SH-SY5Y (cell line): ENCODE results near the gene TEAD1.
A peak's percentile ranks its signal among the peaks of the same experiment; 100 is the strongest.

ENCODE experiments used
- GATA2 ChIP-seq: IDR thresholded peaks from 2 replicates; pipeline ENCODE4 v1.6.1; 2011; ENCODE audit warnings: mild to moderate bottlenecking, low read depth, low read length
- GATA3 ChIP-seq: IDR thresholded peaks from 2 replicates; pipeline ENCODE4 v1.6.1; 2011; ENCODE audit warnings: low read depth, mild to moderate bottlenecking, low read length, moderate library complexity

TEAD1 gene

GRCh38 chr11:12723421-12724300 is 49.4 kb downstream of the TEAD1 start:
- TF ChIP-seq GATA3 (no peak), GATA2 (no peak)

GRCh38 chr11:12724301-12725054 is 50.3 kb downstream of the TEAD1 start:
- TF ChIP-seq GATA2 (no peak), GATA3 (no peak)

GRCh38 chr11:12725055-12725862 is 51.0 kb downstream of the TEAD1 start:
- TF ChIP-seq GATA3, result no peak

GRCh38 chr11:12725863-12726682 is 51.9 kb downstream of the TEAD1 start:
- TF ChIP-seq GATA2 (no peak), GATA3 (no peak)

GRCh38 chr11:12727563-12728211 is 53.5 kb downstream of the TEAD1 start:
- peak; percentile 45; the same call in 1 of the 2 replicates for TF ChIP-seq GATA2
- TF ChIP-seq GATA3, result no peak

- TF ChIP-seq GATA3 (peak; percentile 63), GATA2 (peak; percentile 86)
Measured at GRCh38 chr11:12728417-12728816, 54.2 kb downstream of the TEAD1 start.

- TF ChIP-seq GATA2, result no peak
- TF ChIP-seq GATA3, result no peak
Measured at GRCh38 chr11:12729941-12730340, 55.7 kb downstream of the TEAD1 start.

- no peak for TF ChIP-seq GATA3
- TF ChIP-seq GATA2, result no peak
Measured at GRCh38 chr11:12731841-12732336, 57.7 kb downstream of the TEAD1 start.

GRCh38 chr11:12733091-12733490 is 58.9 kb downstream of the TEAD1 start:
- TF ChIP-seq GATA2 (no peak), GATA3 (no peak)

GRCh38 chr11:12734625-12735024 is 60.4 kb downstream of the TEAD1 start:
- TF ChIP-seq GATA2 (no peak), GATA3 (no peak)

GRCh38 chr11:12735262-12735661 is 61.0 kb downstream of the TEAD1 start:
- TF ChIP-seq GATA2 (no peak), GATA3 (no peak)

GRCh38 chr11:12737024-12737423 is 62.8 kb downstream of the TEAD1 start:
- no peak for TF ChIP-seq GATA2
- no peak for TF ChIP-seq GATA3
